Measurements from ENCODE around the gene LTBP4.
"Not testable (repeated sequence)": the region's sequence is repeated elsewhere in the genome, so short reads cannot be mapped to it uniquely, and the experiment has no call there.

LTBP4 gene

DNA sequence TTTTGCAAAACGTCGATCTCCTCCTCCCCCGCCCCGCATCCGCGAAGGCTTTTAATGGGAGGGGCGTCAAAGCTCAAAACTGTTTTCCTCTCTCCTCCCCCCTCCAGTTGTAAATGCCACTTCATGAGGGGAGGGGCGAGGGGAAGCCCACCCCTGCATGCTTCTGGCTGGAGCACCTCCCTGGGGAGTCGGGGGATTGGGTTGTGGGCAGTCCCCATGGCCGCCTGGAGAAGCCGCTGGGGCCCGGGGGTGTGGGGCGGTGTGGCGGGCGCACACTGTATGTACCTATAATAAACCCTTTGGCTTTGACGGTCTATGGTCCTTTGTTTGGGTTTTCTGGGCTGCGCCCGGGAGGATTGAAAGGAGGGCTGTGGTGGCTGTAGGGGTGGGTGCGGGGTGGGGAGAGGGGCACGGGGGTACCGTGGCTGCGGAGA is 25.0 kb upstream of the LTBP4 start:
- DNase-seq = no peak

DNA sequence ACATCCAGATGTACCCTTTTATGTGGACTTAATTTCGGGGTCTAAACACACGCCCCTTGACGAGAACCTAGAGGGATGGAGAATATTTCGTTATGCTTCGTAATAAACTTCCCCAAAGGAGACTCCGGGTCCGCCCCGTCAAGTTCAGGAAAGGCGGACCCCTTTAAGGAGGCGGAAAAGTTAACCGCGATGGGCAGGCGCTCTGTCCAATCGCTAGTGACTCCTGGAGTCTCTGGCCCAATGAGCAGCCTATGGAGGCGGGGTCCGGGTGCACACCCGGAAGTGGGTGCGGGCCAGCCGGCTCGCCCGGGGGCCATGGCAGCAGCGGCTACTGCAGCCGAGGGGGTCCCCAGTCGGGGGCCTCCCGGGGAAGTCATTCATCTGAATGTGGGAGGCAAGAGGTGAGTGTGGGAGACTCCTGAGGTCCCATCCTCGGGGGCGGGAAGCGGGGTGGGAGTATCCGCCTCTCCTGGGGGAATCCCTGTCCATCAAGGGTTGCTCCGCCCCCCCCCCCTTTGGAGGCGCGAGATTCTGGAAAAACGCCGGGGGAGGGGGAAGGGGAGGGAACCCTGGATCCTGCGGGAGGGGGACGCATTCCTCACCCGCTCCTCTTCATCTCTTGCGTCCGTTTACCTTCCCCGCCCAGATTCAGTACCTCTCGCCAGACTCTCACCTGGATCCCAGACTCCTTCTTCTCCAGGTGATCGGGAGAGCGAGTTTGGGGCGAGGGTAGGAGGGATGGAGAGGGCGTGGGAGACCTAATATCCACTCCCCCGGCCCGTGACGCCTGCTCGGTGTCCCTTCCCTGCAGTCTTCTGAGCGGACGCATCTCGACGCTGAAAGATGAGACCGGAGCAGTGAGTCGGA is 24.4 kb upstream of the LTBP4 start, which contains the start of gene SHKBP1:
SHKBP1 (plus strand) TSS at position 289 of the 867 bp plus-strand sequence; CDS start at position 316, 27 bp downstream.
- peak; percentile 97 for DNase-seq

DNA sequence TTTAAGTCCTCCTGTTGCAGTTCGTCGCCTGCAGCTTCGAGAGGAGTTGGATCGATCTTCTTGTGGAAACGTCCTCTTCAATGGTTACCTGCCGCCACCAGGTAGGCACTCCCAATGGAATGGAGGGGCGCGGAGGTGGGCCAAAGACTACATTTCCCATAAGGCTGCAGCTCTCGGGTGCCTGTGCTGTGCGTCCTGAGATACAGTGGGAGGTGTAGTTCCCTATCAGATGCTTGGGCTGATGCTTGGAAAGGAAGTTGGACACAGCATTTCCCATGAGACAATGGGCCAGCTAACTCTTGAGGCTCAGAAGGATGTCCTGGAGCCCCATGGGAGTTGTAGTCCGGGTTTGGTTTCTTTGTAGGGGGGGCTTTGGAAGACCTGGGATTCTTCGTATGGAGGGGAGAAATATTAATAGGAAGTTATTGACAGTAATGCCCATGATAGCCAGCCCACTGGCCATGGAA is 22.7 kb upstream of the LTBP4 start:
- peak; percentile 87 for DNase-seq

DNA sequence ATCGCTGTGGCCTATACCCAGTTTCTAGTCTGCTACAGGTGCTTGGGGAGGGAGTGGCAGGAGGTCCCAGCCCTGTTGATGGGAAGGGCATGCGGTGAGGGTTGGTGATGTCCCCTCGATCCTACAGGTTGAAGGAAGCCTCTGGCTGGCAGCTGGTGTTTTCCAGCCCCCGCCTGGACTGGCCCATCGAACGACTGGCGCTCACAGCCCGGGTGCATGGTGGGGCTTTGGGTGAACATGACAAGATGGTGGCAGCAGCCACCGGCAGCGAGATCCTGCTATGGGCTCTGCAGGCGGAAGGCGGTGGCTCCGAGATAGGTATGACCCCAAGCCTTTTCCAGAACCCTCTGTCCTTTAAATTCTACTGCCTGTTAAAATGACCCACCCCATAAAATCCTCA is 20.6 kb upstream of the LTBP4 start:
- DNase-seq = no peak

DNA sequence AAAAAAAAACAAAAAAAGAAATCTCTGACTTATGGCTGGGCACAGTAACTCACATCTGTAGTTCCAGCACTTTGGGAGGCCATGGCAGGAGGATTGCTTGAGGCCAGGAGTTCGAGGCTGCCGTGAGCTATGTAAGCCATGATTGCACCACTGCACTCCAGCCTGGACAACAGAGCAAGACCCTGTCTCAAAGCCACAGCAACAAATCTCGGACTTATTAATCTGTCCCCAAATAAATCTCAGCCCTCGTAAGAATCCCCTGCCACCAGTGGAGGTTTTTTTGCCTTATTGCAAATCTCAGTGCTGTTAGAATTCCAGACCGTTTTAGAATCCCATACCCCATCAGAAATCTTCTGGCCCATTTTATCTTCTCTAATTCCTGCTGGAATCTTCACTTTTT is 19.6 kb upstream of the LTBP4 start:
- no peak for DNase-seq

DNA sequence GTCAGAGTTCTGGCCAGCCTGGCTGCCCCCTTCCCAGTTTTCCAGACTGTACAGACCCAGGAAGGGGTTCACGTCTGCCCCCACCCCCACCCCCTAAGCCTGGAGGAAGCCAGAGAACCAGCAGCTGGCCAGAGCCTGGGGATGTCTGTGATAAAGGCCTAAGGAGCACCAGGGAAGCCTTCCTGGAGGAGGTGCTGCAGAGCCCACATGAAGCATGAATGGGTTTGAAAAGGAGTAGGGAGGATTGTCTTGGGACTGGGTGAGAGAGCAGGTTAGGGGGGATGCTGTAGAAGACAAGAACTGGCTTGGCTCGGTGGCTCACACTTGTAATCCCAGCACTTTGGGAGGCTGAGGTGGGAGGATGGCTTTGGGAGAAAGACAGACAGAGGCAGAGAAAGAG is 18.7 kb upstream of the LTBP4 start:
- no peak for DNase-seq

DNA sequence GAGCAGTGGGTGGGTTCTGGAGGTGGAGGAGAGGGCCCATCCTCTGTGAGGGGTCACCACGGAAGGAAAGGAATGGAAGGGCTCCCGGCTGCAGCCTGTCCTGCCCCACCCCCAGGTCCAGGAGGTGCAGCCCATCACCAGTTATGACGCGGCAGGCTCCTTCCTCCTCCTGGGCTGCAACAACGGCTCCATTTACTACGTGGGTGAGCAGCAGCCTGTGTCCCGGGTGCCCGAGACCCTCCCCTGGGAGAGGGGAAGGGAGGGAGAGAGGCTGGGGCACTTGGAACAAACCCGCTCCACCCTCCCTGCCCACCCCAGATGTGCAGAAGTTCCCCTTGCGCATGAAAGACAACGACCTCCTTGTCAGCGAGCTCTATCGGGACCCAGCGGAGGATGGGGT is 17.9 kb upstream of the LTBP4 start:
- DNase-seq = no peak

DNA sequence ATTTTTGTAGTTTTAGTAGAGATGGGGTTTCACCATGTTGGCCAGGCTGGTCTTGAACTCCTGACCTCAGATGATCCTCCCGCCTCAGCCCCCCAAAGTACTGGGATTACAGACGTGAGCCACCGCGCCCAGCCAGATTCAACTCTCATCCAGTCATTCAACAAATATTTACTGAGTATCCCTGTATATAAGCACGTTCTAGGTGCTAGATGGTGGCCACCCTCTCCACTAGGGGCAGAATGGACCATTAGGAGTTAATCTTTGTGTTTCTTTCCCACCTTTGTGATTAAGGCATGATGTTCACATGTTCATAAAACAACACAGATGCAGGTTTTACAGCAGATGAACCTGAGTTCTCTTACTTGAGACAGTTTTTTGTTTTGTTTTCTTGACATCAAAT is 17.2 kb upstream of the LTBP4 start:
- DNase-seq = no peak

DNA sequence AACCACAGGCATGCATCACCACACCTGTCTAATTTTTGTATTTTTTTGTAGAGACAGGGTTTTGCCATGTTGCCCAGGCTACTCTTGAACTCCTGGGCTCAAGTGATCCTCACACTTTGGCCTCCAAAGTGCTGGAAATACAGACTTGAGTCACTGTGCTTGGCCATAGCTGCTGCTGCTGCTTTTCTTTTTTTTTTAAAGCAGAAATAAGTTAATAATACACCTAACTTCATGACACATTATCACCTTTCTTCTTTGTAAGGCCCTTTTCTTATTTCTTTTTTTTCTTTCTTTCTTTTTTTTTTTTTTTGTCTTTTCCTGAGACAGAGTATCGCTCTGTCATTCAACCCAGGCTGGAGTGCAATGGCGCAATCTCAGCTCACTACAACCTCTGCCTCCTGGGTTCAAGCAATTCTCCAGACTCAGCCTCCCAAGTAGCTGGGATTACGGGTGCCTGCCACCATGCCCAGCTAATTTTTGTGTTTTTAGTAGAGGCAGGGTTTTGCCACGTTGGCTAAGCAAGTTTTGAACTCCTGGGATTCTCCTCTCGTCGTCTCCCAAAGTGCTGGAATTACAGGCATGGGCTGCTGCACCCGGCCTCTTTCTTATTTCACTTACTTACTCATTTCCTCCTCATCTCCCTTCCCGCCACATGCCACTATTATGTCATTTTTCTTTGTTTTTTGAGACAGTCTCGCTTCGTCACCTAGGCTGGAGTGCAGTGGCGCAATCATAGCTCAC is 15.8 kb upstream of the LTBP4 start:
- no peak for DNase-seq

DNA sequence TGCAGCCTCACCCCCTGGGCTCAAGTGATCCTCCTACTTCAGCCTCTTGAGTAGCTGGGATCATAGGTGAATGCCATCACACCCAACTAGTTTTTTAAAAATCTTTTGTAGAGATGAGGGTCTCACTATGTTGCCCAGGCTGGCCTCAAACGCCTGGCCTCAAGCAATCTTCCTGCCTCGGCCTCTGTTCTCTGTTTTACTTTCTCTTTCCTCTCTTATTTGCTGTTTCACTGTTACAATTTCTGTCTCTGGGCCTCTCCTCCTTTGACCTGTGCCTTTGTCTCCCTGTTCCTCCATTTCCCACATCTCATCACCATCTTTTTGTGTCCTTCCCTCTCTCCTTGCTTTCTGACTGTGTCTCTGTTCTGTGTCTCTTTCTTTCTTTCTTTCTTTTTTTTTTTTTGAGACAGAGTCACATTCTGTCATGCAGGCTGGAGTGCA is 15.2 kb upstream of the LTBP4 start:
- no peak for DNase-seq

DNA sequence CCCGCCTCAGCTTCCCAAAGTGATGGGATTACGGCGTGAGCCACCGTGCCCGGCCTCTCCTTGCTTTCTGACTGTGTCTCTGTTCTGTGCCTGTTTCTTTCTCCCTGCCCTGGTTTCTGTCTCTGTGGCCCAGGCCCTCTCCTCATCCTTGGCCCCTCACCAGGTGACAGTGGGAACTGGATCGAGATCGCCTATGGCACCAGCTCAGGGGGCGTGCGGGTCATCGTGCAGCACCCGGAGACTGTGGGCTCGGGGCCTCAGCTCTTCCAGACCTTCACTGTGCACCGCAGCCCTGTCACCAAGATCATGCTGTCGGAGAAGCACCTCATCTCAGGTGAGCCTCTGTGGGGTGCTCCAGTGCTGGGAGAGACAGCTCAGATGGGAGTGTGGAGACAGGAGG is 14.6 kb upstream of the LTBP4 start:
- DNase-seq = no peak

DNA sequence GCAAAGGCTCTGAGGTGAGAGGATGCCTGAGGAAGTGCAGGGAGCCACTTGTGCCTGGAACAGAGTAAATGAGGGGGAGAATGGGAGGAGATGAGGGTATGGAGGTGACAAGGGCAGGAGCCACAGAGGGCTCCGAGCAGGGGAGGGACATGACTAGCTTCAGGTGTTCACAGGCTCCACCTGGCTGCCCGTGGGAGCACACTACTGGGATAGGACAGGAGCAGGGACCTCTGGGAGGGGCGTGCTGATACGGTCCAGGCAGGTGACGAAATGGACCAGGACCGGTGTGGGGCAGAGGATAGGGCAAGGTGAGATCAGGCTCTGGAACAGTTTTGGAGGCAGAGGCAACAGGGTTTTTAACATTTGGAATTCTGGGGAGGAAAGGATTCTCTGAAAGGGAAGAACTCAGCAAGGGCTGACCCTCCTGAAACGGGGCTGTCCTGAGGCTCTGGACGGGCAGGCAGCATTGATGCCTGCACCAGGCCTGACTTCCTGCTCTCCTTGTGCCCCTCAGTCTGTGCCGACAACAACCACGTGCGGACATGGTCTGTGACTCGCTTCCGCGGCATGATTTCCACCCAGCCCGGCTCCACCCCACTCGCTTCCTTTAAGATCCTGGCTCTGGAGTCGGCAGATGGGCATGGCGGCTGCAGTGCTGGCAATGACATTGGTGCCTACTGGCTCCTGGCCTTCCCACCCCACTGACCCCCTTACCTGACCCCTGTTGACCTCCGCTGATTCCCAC is 12.9 kb upstream of the LTBP4 start:
- no peak for DNase-seq

DNA sequence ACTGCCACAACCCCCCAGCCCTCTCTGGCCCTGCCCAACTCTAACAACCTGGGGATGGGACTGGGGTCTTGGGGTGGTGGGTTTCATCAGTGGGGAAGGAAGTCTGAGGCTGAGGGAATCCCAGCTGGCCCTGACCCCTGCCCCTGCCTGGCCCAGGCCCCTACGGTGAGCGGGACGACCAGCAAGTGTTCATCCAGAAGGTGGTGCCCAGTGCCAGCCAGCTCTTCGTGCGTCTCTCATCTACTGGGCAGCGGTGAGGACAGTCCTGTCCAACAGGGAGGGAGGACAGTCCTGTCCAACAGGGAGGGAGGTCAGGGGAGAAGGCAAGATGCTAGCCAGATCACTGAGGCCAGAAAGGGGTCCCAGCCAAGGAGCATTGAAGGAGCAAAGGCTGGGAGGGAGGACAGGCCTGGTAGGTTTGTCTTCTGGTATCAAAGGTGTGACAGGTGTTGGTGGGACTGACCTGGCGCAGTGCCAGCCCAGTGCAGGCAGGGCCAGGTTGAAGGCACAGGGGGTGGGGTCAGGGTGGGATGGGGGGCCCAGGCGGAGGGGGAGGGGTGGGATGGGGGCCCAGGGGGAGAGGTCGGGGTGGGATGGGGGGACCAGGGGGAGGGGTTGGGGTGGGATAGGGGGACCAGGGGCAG is 12.1 kb upstream of the LTBP4 start:
- DNase-seq = no peak

DNA sequence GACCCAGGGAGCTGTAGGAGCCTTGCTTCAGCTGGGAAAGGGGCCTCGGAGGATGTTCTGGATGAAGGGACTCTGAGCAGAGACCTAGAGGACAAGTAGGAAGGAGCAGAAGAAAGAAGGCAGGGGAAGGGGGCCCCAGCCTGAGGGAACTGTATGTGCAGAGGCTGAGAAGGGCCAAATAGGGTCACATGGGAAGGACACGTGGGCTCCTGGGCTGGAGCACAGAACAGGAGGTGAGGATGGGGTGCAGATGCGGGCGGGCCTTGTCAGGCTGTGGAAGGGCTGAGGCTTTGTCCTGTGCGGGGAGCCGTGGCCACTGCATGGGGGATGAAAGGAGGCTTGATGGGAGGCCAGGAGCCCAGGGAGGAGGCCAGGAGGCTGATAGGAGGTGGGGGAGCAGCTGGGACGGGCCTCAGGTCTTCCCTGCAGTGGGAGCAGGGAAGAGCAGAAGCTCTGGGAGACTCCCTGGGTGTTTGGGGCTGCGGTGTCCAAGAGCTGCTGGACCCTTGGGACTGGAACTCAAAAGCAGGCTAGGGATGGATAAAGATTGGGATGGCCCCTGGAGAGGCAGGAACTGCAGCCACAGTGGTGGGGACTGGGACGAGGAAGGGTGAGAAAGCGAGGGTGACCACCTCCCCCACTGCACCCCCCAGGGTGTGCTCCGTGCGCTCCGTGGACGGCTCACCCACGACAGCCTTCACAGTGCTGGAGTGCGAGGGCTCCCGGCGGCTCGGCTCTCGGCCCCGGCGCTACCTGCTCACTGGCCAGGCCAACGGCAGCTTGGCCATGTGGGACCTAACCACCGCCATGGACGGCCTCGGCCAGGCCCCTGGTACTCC is 11.4 kb upstream of the LTBP4 start:
- no peak for DNase-seq

DNA sequence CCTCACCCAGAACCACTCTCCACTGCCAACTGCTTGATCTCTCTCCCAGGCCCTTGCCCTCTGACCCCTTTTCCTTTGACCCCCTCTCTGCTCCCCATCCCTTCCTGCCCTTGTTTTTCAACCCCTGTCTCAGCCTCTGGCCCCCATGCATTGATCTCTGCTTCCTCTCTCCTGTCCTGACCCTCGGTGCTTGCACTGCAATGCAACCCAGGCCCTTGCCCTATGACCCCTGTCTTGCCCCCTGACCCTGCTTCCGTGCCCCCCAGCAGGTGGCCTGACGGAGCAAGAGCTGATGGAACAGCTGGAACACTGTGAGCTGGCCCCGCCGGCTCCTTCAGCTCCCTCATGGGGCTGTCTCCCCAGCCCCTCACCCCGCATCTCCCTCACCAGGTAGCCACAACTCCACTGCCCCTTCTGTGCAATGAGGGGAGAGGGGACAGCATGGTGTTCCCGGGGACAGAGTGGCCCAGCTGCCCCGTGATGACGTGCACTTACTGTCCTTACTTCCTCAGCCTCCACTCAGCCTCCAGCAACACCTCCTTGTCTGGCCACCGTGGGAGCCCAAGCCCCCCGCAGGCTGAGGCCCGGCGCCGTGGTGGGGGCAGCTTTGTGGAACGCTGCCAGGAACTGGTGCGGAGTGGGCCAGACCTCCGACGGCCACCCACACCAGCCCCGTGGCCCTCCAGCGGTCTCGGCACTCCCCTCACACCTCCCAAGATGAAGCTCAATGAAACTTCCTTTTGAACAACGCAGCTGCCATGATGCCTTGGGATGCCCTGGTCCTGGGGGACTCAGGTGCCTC is 10.5 kb upstream of the LTBP4 start:
- no peak for DNase-seq

DNA sequence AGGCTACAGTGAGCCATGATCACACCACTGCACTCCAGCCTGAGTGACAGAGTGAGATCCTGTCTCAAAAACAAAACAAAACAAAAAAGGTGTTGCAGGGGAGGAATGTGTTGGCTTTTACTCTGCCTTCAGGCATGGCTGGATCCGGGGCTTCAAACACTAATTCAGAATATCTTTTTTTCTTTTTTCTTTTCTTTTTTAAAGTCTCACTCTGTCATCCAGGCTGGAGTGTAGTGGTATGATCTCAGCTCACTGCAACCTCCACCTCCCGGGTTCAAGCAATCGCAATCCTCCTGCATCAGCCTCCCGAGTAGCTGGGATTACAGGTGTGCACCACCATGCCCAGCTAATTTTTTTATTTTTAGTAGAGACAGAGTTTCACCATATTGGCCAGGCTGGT is 9.4 kb upstream of the LTBP4 start:
- DNase-seq = not testable (repeated sequence)

DNA sequence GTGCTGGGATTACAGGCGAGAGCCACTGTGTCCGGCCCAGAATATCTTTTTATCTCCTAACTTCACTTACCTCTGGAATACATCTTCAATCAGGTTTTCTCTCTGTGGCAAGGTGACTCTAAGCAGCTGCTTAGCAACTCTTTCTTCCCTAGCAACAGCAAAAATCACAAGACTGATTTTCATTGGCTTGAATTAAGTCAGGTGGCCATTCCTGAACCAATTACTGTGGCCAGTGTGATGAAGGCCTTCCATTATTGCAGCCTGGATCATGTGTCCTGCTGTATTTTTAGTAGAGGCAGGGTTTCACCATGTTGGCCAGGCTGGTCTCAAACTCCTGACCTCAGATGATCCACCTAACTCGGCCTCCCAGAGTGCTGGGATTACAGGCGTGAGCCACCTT is 9.0 kb upstream of the LTBP4 start:
- DNase-seq = peak; percentile 69

DNA sequence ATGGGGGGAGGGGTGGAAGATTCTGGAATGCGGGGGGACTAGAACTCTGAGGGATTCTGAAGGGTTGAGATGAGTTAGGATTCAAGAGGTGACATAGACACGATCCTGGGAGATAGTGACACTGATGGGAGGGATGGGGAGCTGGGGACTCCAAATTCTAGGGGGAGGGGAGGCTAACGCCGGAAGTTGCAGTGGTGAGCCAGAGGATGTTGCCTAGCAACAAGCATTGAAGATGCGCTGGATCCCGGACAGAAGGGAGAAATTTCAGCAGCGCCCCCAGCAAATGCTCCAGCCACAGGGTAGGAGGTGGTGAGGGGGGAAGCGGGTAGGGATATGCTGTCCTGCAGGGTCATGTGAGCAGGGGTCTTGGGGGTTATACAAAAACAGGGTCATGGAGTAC is 6.9 kb upstream of the LTBP4 start:
- DNase-seq = no peak

DNA sequence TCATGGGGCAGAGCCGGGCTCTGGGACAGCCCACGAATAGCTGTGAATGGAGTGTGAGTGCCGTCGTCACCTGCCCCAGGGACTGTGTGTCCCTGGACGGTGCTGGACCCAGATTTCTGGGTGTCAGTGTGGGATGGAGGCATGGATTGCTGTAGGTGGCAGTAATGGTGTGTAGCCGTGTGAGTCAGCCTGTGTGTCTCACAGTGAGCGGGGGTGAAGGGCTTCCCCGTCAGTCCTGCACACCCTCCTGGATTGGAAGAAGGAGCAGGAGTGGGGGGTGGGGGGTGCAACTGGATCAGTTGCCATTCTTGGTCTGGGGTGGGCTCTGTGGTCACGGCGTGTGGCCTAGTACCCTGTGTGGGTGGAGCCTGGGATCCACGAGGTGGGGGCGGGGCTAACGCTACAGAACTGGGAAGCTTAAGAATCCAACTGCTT is 6.5 kb upstream of the LTBP4 start:
- DNase-seq = no peak

DNA sequence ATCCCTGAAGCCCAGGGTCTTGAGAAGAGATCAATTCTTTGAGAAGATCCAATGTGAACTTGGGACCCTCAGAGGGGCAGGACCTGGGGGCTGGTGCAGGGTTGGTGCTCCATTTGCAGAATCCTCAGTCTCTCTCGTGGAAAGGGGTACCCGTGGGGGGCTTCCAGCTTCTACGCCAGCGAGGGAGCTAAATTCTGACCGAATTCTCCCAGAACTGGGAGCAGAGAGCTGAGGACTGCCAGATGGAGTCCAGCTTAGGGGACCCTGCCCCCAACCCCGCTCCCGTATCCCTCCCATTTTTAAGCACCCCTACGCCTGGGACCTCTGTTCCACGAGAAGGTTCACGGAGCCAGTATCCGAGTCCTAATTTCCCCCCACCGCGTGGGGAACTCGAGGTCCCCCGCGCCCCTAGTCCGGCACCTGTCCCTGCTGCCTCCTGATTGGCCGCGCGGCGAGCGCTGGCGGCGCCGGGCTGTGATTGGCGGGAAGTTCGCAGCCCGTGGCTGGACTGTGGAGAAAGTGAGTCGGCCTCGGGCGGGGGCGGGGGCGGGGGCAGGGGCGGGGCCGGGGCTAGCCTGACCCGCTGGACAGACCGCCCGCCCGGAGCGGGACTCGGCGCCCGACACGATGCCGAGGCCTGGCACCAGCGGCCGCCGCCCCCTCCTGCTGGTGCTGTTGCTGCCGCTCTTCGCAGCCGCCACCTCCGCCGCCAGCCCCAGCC is 4.4 kb upstream of the LTBP4 start:
- peak; percentile 16 for DNase-seq
